CD4-positive, alpha-beta T cell treated with Interleukin-2 at 100 ng/mL for 4 hours (primary cell): Measurements from ENCODE around the gene BRCA1.
"Not testable (repeated sequence)": the region's sequence is repeated elsewhere in the genome, so short reads cannot be mapped to it uniquely, and the experiment has no call there.

ENCODE experiments used
- DNase-seq: peaks from one replicate; pipeline ENCODE4 v3.0.0-alpha.2; 2020; ENCODE audit warnings: low spot score

Gene BRCA1

GRCh38 chr17:43125133-43125966 lies at the start of gene BRCA1:
TSS of gene BRCA1 (minus strand) at chr17:43125364. CDS start at chr17:43124096, 1,268 bp downstream.
- DNase-seq, result peak; percentile 98

GRCh38 chr17:43171586-43172487 lies 46.7 kb upstream of the BRCA1 start:
- DNase-seq, result peak; percentile 8

- DNase-seq, result peak; percentile 99
These were observed 45.8 kb upstream of the BRCA1 start, which contains the start of gene NBR1 for GRCh38 chr17:43170766-43171585. TSS of gene NBR1 (plus strand) at chr17:43171214. CDS start at chr17:43175800, 4,586 bp downstream.

GRCh38 chr17:43170140-43170765 lies 45.1 kb upstream of the BRCA1 start:
- peak; percentile 94 for DNase-seq

GRCh38 chr17:43169561-43170139 lies 44.5 kb upstream of the BRCA1 start:
- no peak for DNase-seq

- not testable (repeated sequence) for DNase-seq
These were observed 40.8 kb upstream of the BRCA1 start for GRCh38 chr17:43165971-43166370.

GRCh38 chr17:43159957-43160356 lies 34.8 kb upstream of the BRCA1 start:
- not testable (repeated sequence) for DNase-seq

- not testable (repeated sequence) for DNase-seq
These were observed 34.1 kb upstream of the BRCA1 start for GRCh38 chr17:43159232-43159631.

- DNase-seq, result no peak
These were observed 30.5 kb upstream of the BRCA1 start for GRCh38 chr17:43155666-43156065.

- DNase-seq, result not testable (repeated sequence)
These were observed 28.2 kb upstream of the BRCA1 start for GRCh38 chr17:43153197-43153835.

GRCh38 chr17:43151880-43152456 lies 26.8 kb upstream of the BRCA1 start:
- DNase-seq, result no peak

GRCh38 chr17:43146649-43147048 lies 21.5 kb upstream of the BRCA1 start:
- DNase-seq, result no peak

GRCh38 chr17:43143201-43143600 lies 18.0 kb upstream of the BRCA1 start:
- no peak for DNase-seq

GRCh38 chr17:43142153-43142552 lies 17.0 kb upstream of the BRCA1 start:
- DNase-seq, result no peak

- DNase-seq, result no peak
These were observed 15.5 kb upstream of the BRCA1 start for GRCh38 chr17:43140396-43141332.

- DNase-seq, result not testable (repeated sequence)
These were observed 13.4 kb upstream of the BRCA1 start for GRCh38 chr17:43138531-43138930.

GRCh38 chr17:43136574-43136973 lies 11.4 kb upstream of the BRCA1 start:
- not testable (repeated sequence) for DNase-seq

GRCh38 chr17:43135454-43135819 lies 10.3 kb upstream of the BRCA1 start:
- DNase-seq, result no peak
